Dedifferentiated amniotic fluid mesenchymal stem cell (primary cell): ENCODE measurements around the gene ASB3.
A peak's percentile ranks its signal among the peaks of the same experiment; 100 is the strongest.
"Not testable (repeated sequence)": the region's sequence is repeated elsewhere in the genome, so short reads cannot be mapped to it uniquely, and the experiment has no call there.

ENCODE experiments used
- DNase-seq: peaks from one replicate; pipeline ENCODE4 v3.0.0-alpha.2; 2016; ENCODE audit errors: extremely low spot score

The ASB3 gene

GRCh38 chr2:53740170-53740569 lies 46.6 kb downstream of the ASB3 start:
- peak; percentile 59 for DNase-seq

DNA sequence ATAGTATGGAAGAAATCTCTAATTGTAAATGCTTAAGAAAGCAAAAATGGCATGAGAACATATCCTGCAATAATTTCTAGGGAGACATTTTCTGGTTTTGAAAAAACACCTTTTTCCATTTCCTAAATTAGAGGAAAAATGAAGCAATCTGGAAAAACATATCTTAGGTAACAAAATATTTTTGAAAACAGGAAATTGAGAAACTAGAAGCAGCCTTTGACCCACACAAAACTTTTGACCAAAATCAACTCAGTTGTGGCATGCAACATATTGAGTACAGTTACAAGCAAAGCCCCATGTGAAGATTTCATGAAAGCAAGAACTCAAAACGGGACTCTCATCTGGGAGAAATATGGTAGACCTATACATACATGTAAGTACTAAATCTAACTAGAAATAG lies 47.7 kb downstream of the ASB3 start:
- DNase-seq: no peak

DNA sequence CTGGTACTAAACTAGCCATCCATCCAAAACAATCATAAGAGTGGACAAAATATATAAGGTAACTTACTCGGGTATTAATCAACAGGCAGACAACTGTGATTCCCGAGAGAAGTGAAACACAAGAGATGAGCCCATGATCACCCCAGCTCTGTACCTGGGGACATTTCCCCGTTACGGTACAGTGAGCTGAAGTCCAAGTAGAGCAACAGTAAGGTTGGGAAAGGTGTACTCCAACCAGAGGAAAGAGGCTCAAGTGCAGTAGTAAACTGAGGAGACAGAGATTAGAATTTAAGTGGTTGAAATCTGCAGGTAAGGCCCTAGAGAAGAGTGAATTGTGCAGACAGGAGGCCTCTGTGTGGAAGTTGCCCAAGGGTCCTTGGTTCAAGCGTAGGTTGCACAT lies 49.7 kb downstream of the ASB3 start:
- no peak for DNase-seq

DNA sequence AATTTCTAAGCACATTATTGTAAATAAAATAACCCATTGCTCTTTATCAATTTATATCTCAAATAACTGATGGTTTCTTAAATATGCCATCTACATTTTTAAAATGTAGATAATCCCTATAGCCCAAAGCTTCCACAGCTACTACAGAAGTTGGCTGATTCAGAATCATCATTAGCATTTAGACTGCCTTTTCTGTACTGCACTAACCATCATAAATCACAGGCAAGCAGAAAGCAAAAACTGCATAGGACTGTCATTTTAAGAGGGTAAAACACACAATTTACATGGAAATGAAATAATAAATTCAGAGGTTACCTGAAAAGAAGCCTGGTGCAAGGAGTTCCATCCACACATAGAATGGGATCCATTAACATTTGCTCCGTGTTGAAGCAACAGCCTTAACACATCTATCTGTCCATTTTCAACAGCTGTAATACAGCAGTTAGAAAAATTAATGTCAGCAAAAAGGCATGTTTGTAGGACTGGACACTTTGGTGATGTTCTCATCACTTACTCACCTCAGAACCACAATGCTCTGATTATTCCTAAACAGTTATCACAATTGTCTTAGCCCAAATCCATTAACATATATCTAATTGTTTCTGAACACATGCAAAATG lies 57.5 kb downstream of the ASB3 start:
- no peak for DNase-seq

GRCh38 chr2:53727921-53728320 lies 58.8 kb downstream of the ASB3 start:
- DNase-seq: no peak

DNA sequence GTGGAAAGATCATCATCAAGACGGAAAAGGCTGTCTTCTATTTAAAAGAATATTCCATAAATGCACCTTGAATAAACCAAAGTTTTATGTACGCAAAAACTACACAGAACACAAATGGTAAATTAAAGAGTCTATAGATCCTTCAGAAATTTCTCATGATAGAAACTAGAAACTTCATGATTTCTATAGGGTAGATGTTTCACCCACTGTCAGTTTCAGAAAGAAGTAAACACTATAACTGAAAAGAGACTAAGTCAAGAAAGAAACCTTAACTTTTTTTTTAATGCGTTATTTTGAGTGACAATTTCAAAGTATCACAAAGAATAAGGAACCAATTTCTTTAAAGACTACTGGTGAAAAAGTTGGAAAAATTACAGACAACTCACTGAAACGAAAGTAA lies 61.1 kb downstream of the ASB3 start:
- no peak for DNase-seq

GRCh38 chr2:53724536-53724935 lies 62.2 kb downstream of the ASB3 start:
- DNase-seq: peak; percentile 63

DNA sequence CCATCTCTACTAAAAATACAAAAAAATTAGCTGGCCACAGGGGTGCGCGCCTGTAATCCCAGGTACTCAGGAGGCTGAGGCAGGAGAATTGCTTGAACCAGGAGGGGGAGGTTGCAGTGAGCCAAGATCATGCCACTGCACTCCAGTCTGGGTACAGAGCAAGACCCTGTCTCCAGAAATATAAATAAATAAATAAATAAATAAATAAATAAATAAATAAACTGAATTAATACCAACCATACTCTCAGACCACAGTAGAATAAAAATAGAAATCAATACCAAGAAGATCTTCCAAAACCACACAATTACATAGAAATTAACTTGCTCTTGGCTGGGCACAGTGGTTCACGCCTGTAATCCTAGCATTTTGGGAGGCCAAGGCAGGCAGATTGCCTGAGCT lies 65.8 kb downstream of the ASB3 start:
- not testable (repeated sequence) for DNase-seq

DNA sequence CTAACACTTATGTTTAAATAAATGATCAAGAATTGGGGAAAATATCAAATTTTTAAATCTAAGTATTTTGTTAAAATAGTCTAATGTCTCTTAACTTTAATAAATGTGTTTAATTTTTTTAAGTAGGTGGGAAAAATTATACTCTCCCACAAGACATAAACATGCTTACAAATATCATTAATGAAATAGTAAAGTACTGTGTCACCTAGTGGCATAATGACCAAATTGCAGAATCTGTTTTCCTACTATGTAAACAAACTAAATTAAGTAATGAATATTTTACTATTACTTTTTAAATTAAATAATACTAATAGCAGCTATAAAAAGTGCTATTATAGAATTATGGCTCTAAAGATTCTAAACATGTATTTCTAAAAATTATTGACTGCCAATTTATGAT lies 71.2 kb downstream of the ASB3 start:
- no peak for DNase-seq

DNA sequence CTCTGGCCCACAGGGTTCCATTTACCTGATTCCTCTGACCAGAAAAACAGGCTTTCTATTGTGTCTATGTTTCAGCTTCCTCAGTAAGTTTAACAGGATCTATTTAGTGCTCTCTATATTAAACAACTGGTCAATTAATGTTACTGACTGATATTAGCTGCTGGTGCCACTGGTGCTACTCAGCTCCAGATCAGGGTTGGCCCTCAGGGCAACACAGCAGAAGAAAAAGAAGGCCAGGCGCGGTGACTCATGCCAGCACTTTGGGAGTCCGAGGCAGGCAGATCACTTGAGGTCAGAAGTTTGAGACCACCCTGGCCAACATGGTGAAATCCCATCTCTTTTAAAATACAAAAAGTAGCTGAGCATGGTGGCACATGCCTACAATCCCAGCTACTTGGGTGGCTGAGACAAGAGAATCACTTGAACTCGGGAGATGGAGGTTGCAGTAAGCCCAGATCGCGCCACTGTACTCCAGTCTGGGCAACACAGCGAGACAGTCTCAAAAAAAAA lies 75.4 kb downstream of the ASB3 start:
- DNase-seq: no peak

DNA sequence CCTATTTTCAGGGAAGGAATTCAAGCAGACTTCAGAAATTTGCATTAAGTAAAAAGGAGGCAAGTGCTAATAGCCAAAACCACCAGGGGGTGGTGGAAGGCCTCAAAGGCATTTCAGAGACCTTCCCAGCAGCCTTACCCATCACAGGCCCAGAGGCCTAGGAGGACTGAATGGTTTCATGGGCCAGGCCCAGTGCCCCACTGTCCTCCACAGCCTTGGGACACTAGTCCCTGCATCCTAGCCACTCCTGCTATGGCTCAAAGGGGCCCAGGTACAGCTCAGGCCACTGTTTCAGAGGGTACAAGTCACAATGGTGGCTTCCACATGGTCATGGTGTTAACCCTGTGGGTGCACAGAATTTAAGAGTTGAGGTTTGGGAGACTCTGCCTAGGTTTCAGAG lies 77.8 kb downstream of the ASB3 start:
- DNase-seq: no peak

DNA sequence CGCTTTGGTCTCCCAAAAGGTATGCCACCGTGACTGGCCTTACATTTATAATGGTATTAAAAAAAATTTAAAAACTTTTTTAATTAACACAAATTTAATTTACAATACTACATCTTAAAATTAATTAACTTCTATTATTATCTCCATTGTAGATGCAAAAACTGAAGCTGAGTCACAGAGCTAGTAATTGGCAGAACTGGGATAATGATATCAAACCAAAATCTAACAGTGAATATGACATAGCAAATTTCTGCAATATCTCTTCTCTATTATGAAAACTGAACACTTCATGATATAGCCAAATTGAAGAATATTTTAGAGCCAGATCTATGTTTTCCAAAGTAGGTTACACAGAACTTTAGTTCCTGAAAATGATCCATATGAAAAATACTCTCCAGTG lies 85.5 kb downstream of the ASB3 start:
- no peak for DNase-seq

DNA sequence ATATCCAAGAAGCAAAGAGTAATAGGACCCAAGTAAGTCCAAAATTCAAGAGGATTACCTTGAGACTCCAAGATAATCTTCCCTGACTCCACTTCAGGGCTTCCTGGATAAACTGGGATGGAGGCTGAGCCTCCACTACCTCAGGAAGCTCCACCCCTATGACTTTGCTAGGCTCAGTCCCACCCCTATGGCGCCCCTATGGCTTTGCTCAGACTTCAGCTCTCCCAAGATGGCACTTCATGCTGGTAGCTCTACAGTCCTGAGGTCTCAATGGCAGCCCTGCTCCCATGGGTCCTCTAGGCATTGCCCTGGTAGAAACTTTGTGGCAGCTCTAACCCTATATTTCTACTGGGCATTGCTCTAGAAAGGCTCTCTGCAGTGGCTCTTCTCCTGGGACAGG lies 89.1 kb downstream of the ASB3 start:
- DNase-seq: no peak

DNA sequence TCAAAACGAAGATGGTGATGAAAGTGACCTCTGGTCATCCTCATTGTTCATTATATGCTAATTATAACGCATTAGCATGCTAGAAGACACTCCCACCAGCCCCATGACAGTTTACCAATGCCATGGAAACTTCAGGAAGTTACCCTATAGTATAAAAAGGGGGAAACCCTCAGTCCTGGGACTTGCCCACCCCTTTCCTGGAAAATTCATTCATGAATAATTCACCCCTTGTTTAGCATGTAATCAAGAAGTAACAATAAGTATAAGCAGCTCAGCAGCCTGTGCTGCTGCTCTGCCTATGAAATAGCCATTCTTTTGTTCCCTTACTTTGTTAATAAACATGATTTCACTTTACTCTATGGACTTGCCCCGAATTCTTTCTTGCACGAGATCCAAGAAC lies 89.7 kb downstream of the ASB3 start:
- DNase-seq: no peak

GRCh38 chr2:53695575-53695974 lies 91.2 kb downstream of the ASB3 start:
- no peak for DNase-seq

- no peak for DNase-seq
These were observed 92.5 kb downstream of the ASB3 start for GRCh38 chr2:53694096-53694771.

DNA sequence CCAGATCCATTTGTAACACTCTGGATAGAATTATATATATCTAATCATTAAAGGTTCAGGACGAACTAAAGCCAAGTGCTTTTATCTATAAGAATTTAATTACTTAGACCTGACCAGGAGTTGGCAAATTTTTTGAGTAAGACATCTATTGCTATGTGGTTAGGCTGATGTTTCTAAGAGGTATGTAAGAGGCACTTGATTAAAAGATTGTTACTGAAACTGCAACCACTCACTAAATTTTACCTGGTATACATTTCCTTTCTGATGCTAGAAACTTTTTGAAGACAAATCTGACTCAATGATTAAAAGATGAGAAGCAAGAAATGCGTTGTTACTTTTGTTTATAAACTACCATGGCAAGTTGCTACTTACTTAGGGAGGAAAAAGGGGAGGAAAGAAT lies 95.9 kb downstream of the ASB3 start:
- no peak for DNase-seq

GRCh38 chr2:53672881-53673522 lies 113.8 kb downstream of the ASB3 start:
- peak; percentile 44 for DNase-seq

DNA sequence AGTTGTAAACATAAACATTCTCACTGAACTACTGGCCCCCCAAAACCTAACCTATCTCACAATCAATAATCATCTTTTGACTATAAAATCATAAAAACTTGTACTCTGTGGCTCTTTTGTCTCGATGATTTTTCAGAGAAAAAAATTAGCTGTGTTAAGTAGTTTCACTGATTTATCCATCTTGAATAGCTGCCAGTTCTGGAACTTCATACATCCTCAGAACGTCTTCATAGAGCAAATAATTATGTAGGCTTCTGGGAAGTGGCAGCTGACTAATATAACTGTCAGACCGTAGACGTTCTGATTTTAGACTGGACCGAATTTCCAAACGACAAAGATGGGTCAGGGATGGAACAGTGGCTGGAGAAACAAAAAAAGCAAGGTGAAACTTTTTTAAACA lies 116.4 kb downstream of the ASB3 start:
- DNase-seq: no peak

GRCh38 chr2:53668624-53669026 lies 118.1 kb downstream of the ASB3 start:
- no peak for DNase-seq

DNA sequence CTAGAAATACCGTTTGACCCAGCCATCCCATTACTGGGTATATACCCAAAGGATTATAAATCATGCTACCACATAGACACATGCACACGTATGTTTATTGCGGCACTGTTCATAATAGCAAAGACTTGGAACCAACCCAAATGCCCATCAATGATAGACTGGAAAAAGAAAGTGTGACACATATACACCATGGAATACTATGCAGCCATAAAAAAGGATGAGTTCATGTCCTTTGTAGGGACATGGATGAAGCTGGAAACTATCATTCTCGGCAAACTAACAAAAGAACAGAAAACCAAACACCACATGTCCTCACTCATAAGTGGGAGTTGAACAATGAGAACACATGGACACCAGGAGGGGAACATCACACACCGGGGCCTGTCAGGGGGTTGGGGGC lies 119.6 kb downstream of the ASB3 start:
- not testable (repeated sequence) for DNase-seq

GRCh38 chr2:53660886-53661285 lies 125.9 kb downstream of the ASB3 start:
- no peak for DNase-seq

DNA sequence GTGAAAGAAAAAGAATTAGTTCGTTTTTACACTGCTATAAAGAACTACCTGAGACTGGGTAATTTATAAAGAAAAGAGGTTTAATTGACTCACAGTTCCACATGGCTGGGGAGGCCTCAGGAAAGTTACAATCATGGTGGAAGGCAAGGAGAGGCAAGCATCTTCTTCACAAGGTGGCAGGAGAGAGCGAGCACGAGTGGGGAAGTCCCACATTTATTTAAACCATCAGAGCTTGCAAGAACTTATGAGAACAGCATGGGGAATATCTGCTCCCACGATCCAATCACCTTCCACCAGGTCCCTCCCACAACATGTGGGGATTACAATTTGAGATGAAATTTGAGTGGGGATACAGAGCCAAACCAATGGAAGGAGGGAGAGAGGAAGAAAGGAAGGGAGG lies 128.3 kb downstream of the ASB3 start:
- DNase-seq: not testable (repeated sequence)
